CD4-positive, alpha-beta T cell treated with Interleukin-15 for 1 hour (primary cell): Measurements from ENCODE around the gene NRDC.
"Not testable (repeated sequence)": the region's sequence is repeated elsewhere in the genome, so short reads cannot be mapped to it uniquely, and the experiment has no call there.

Experiments used
- DNase-seq: peaks from one replicate; pipeline ENCODE4 v3.0.0-alpha.2; 2020

Gene NRDC

GRCh38 chr1:51878616-51879336, at the start of gene NRDC:
TSS of gene NRDC (minus strand) at chr1:51878727. CDS start at chr1:51878615, 112 bp downstream.
- DNase-seq, result peak; percentile 100

- DNase-seq, result no peak
These were observed 48.5 kb upstream of the NRDC start for GRCh38 chr1:51927029-51927428.

GRCh38 chr1:51926171-51926812, 47.8 kb upstream of the NRDC start:
- DNase-seq, result no peak

- DNase-seq, result no peak
These were observed 45.9 kb upstream of the NRDC start for GRCh38 chr1:51924455-51924854.

- no peak for DNase-seq
These were observed 43.5 kb upstream of the NRDC start for GRCh38 chr1:51922040-51922439.

GRCh38 chr1:51920130-51920529, 41.6 kb upstream of the NRDC start:
- no peak for DNase-seq

GRCh38 chr1:51919684-51920083, 41.2 kb upstream of the NRDC start:
- DNase-seq, result no peak

- no peak for DNase-seq
These were observed 38.3 kb upstream of the NRDC start for GRCh38 chr1:51916587-51917405.

- no peak for DNase-seq
These were observed 37.4 kb upstream of the NRDC start for GRCh38 chr1:51915951-51916350.

GRCh38 chr1:51912881-51913280, 34.4 kb upstream of the NRDC start:
- no peak for DNase-seq

GRCh38 chr1:51910221-51911000, 31.9 kb upstream of the NRDC start:
- DNase-seq, result no peak

GRCh38 chr1:51908499-51908898, 30.0 kb upstream of the NRDC start:
- no peak for DNase-seq

- no peak for DNase-seq
These were observed 28.7 kb upstream of the NRDC start for GRCh38 chr1:51907079-51907702.

GRCh38 chr1:51906306-51907078, 28.0 kb upstream of the NRDC start:
- no peak for DNase-seq

GRCh38 chr1:51902456-51902855, 23.9 kb upstream of the NRDC start:
- no peak for DNase-seq

GRCh38 chr1:51901151-51901550, 22.6 kb upstream of the NRDC start:
- DNase-seq, result no peak

GRCh38 chr1:51899022-51899421, 20.5 kb upstream of the NRDC start:
- DNase-seq, result no peak

GRCh38 chr1:51898090-51898734, 19.7 kb upstream of the NRDC start:
- DNase-seq, result no peak

GRCh38 chr1:51897699-51898031, 19.1 kb upstream of the NRDC start:
- no peak for DNase-seq

GRCh38 chr1:51894748-51895147, 16.2 kb upstream of the NRDC start:
- DNase-seq, result not testable (repeated sequence)

GRCh38 chr1:51878308-51878615, 265 bp downstream of the NRDC start:
- no peak for DNase-seq
